ENCODE data around the gene ANKRD28. TPM values are rescaled to one million over a fixed set of nuclear protein-coding genes. Genes with fewer than 3 reads are reported as not detected.
A peak's percentile ranks its signal among the peaks of the same experiment; 100 is the strongest.
"Not testable (repeated sequence)": the region's sequence is repeated elsewhere in the genome, so short reads cannot be mapped to it uniquely, and the experiment has no call there.

Gene ANKRD28
- total RNA-seq = 10 to 100 TPM; 56.3 to 73.6 TPM

DNA sequence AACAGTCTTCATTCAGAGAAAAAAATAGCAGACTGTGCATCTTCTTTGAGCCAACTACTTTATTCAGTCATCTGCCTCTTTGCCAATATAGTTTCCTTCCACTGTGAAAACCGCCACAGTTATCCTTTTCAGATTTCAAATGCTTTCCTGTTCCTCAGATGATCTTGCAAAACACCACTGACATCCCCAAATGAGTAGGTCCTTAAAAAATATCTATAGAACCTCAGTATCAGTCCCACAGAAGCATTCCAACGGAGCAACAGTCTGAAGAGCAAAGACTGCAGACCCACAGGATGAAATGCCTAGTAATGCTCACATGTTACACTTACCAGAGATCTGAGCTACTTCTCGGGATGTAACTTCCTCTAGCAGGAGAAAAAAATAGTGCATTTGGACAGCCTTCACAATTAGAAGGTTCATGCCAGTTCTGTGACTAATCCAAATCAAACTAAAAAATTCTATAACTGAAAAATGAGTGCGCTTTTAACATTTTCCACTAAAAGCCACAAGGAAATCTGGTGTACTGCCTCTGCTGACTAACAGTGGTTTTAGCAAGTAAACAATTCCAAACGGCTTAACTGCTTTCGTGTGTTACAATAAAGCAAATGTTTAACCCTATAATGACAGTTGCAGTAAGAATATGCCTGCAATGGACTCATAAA lies at the start of gene ANKRD28:
ANKRD28 (minus strand) TSS at position 338 of the 662 bp plus-strand sequence. CDS start 1,458 bp downstream, outside the sequence.
- H3K27me3 Mint-ChIP-seq = no peaks in the 10 kb centered on the region
- ATAC-seq = peak; percentile 49
- peaks cover 2% of the 10 kb centered on the region for H3K9me3 Mint-ChIP-seq (ENCODE audit: low read depth)
- DNase-seq = peak; percentile 51
- H3K4me3 Mint-ChIP-seq = peak within 1 kb of the TSS; percentile 88
- CTCF ChIA-PET = interaction anchor here (0.8 to 3.5 kb wide), 7 partner anchors 11 to 196 kb away, joined by 3 to 19 read pairs (median 6); partner anchors contain the start of genes BTD and HACL1
- H3K4me1 Mint-ChIP-seq = peaks cover 70% of the 10 kb centered on the region
- H3K36me3 Mint-ChIP-seq = peaks cover 39% of the 10 kb centered on the region
- peak within 1 kb of the TSS; percentile 98 for H3K27ac Mint-ChIP-seq

GRCh38 chr3:15847239-15847638 lies 49.5 kb upstream of the ANKRD28 start:
- ATAC-seq (no peak), DNase-seq (no peak)
- H3K4me1 Mint-ChIP-seq = peaks cover 1% of the 10 kb centered on the region
- H3K9me3 Mint-ChIP-seq (ENCODE audit: low read depth) = peaks cover 2% of the 10 kb centered on the region
- CTCF ChIA-PET = interaction anchor here (1.7 kb wide), 1 partner anchor 13 kb away, joined by 5 read pairs; no protein-coding TSS in a partner anchor
- no peak overlapping the region for H3K4me3 Mint-ChIP-seq
- H3K36me3 Mint-ChIP-seq = peaks cover 30% of the 10 kb centered on the region
- H3K27ac Mint-ChIP-seq = no peak overlapping the region
- no peaks in the 10 kb centered on the region for H3K27me3 Mint-ChIP-seq

DNA sequence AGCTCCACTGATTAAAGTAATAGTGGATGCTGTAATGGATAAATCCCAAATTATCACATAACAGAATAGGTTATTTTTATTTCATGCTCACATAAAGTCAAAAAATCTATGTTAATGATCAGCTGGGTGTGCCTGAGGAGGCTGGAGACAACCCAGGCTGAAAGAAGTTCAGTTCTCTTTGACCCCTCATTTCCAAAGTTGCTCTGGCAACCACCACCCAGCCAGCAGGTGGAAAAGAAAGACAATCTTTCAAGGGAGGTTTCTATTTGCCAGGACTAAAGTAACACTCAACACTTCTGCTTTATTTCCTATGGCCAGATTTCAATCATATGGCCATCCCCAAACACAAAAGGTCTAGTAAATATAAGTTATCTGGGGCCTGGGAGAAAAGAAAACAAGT lies 48.8 kb upstream of the ANKRD28 start:
- Mint-ChIP-seq H3K27me3 (no peaks in the 10 kb centered on the region), H3K36me3 (peaks cover 27% of the 10 kb centered on the region), H3K27ac (no peak overlapping the region), H3K9me3 (ENCODE audit: low read depth) (peaks cover 4% of the 10 kb centered on the region), H3K4me1 (peaks cover 1% of the 10 kb centered on the region), H3K4me3 (no peak overlapping the region)
- DNase-seq (no peak), ATAC-seq (no peak)
- CTCF ChIA-PET = interaction anchor here (1.3 to 1.7 kb wide), 2 partner anchors 12 to 34 kb away, joined by 3 to 5 read pairs; no protein-coding TSS in a partner anchor

DNA sequence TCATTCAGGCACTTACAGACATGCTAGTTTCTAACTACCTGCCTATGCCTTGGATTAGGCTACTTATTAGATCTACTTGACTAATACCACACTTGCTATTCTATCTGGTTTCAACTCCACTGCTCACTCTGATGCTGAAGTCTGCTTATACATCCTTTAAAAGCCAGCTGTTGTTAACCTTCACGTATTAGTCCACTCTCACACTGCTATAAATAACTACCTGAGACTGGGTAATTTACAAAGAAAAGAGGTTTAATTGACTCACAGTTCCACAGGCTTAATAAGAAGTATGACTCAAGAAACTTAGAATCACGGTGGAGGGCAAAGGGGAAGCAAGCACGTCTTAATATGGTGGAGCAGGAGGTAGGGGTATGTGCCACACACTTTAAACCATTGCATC lies 47.7 kb upstream of the ANKRD28 start:
- CTCF ChIA-PET = interaction anchor here (1.3 kb wide), 1 partner anchor 33 kb away, joined by 3 read pairs; no protein-coding TSS in a partner anchor
- H3K4me1 Mint-ChIP-seq = peaks cover 1% of the 10 kb centered on the region
- no peak overlapping the region for H3K27ac Mint-ChIP-seq
- H3K27me3 Mint-ChIP-seq = no peaks in the 10 kb centered on the region
- H3K4me3 Mint-ChIP-seq = no peak overlapping the region
- DNase-seq = no peak
- no peak for ATAC-seq
- peaks cover 9% of the 10 kb centered on the region for H3K9me3 Mint-ChIP-seq (ENCODE audit: low read depth)
- H3K36me3 Mint-ChIP-seq = peaks cover 28% of the 10 kb centered on the region

DNA sequence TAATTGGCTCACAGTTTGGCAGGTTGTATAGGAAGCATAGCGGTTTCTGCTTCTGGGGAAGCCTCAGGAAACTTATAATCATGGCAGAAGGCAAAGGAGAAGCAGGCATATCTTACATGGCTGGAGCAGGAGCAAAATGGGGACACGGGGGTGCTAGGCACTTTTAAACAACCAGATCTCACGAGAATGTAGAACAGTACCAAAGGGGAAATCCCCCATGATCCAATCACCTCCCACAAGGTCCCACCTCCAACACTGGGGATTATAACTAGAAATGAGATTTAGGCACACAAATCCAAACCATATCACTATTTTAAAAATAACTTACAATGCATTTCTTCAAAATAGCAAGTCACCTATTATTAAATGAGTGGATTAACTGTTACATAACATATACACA lies 47.1 kb upstream of the ANKRD28 start:
- Mint-ChIP-seq H3K27me3 (no peaks in the 10 kb centered on the region), H3K27ac (no peak overlapping the region), H3K4me1 (peaks cover 1% of the 10 kb centered on the region), H3K36me3 (peaks cover 32% of the 10 kb centered on the region), H3K4me3 (no peak overlapping the region), H3K9me3 (ENCODE audit: low read depth) (peaks cover 13% of the 10 kb centered on the region)
- ATAC-seq = no peak
- CTCF ChIA-PET = no interaction called here
- no peak for DNase-seq

DNA sequence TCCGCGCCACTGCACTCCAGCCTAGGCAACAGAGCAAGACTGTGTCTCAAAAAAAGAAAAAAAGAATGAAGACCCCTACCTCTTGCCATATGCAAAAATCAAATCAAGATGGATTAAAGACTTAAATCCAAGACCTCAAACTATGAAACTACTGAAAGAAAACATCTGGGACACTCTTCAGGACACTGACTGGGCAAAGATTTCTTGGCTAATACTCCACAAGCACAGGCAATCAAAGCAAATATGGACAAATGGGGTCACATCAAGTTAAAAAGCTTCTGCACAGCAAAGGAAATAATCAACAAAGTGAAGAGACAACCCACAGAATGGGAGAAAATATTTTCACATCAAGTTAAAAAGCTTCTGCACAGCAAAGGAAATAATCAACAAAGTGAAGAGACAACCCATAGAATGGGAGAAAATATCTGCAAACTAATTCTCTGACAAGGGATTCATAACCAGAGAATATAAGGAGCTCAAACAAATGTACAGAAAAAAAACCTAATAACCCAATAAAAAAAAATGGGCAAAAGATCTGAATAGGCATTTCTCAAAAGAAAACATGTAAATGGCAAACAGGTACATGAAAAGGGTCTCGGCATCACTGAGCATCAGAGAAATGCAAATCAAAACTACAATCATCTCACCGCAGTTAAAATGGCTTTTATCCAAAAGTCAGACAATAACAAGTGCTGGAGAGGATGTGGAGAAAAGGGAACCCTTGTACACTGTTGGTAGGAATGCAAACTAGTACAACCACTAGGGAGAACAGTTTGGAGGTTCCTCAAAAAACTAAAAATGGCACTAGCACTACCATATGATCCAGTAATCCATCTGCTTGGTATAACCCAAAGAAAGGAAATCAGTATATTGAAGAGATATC lies 43.6 kb upstream of the ANKRD28 start:
- Mint-ChIP-seq H3K36me3 (peaks cover 44% of the 10 kb centered on the region), H3K9me3 (ENCODE audit: low read depth) (peaks cover 20% of the 10 kb centered on the region)
- H3K27ac Mint-ChIP-seq, DNase-seq, ATAC-seq, CTCF ChIA-PET, H3K27me3 Mint-ChIP-seq, H3K4me1 Mint-ChIP-seq, H3K4me3 Mint-ChIP-seq: not testable (repeated sequence)

GRCh38 chr3:15839568-15839967 lies 41.8 kb upstream of the ANKRD28 start:
- ATAC-seq (no peak), DNase-seq (no peak)
- Mint-ChIP-seq H3K27me3 (no peaks in the 10 kb centered on the region), H3K27ac (no peak overlapping the region), H3K9me3 (ENCODE audit: low read depth) (peaks cover 22% of the 10 kb centered on the region), H3K36me3 (peaks cover 35% of the 10 kb centered on the region), H3K4me1 (peaks cover 1% of the 10 kb centered on the region), H3K4me3 (no peak overlapping the region)
- CTCF ChIA-PET = no interaction called here

- no peaks in the 10 kb centered on the region for H3K4me1 Mint-ChIP-seq
- H3K27me3 Mint-ChIP-seq = no peaks in the 10 kb centered on the region
- H3K36me3 Mint-ChIP-seq = peaks cover 3% of the 10 kb centered on the region
- ATAC-seq = no peak
- no peak overlapping the region for H3K4me3 Mint-ChIP-seq
- peaks cover 2% of the 10 kb centered on the region for H3K9me3 Mint-ChIP-seq (ENCODE audit: low read depth)
- CTCF ChIA-PET = no interaction called here
- no peak overlapping the region for H3K27ac Mint-ChIP-seq
- DNase-seq = no peak
Measured at GRCh38 chr3:15831927-15832326, 34.1 kb upstream of the ANKRD28 start.

- Mint-ChIP-seq H3K27me3 (no peaks in the 10 kb centered on the region), H3K4me3 (no peak overlapping the region), H3K4me1 (peaks cover 2% of the 10 kb centered on the region), H3K36me3 (peaks cover 2% of the 10 kb centered on the region), H3K27ac (no peak overlapping the region), H3K9me3 (ENCODE audit: low read depth) (no peaks in the 10 kb centered on the region)
- ATAC-seq (no peak), DNase-seq (no peak)
- CTCF ChIA-PET = no interaction called here
Measured at GRCh38 chr3:15825016-15825415, 27.2 kb upstream of the ANKRD28 start.

DNA sequence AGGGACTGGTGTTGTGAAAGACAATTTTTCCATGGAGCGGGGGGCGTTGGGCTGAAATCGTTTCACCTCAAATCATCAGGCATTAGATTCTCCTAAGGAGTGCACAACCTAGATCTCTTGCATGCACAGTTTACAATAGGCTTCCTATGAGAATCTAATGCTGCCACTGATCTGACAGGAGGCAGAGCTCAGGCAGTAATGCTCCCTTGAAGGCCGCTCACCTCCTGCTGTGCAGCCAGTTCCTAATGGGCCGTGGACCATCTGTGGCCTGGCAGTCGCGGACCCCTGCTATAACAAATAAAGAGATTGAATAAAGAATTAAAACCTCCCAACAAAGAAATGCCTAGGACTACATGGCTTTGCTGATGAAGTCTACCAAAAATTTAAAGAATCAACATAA lies 25.3 kb upstream of the ANKRD28 start:
- peaks cover 7% of the 10 kb centered on the region for H3K4me1 Mint-ChIP-seq
- CTCF ChIA-PET = interaction anchor here (1.1 to 1.8 kb wide), 2 partner anchors 11 kb away, joined by 3 to 4 read pairs; no protein-coding TSS in a partner anchor
- H3K27ac Mint-ChIP-seq = no peak overlapping the region
- H3K27me3 Mint-ChIP-seq = no peaks in the 10 kb centered on the region
- no peaks in the 10 kb centered on the region for H3K9me3 Mint-ChIP-seq (ENCODE audit: low read depth)
- peaks cover 4% of the 10 kb centered on the region for H3K36me3 Mint-ChIP-seq
- DNase-seq (no peak), ATAC-seq (no peak)
- H3K4me3 Mint-ChIP-seq = no peak overlapping the region

- H3K9me3 Mint-ChIP-seq (ENCODE audit: low read depth) = no peaks in the 10 kb centered on the region
- peaks cover 14% of the 10 kb centered on the region for H3K4me1 Mint-ChIP-seq
- ATAC-seq = no peak
- no peak overlapping the region for H3K4me3 Mint-ChIP-seq
- H3K27ac Mint-ChIP-seq = no peak overlapping the region
- CTCF ChIA-PET = interaction anchor here (1.1 to 1.8 kb wide), 2 partner anchors 10 to 12 kb away, joined by 3 to 4 read pairs; no protein-coding TSS in a partner anchor
- no peak for DNase-seq
- H3K36me3 Mint-ChIP-seq = peaks cover 4% of the 10 kb centered on the region
- H3K27me3 Mint-ChIP-seq = no peaks in the 10 kb centered on the region
Measured at GRCh38 chr3:15822281-15822680, 24.5 kb upstream of the ANKRD28 start.

DNA sequence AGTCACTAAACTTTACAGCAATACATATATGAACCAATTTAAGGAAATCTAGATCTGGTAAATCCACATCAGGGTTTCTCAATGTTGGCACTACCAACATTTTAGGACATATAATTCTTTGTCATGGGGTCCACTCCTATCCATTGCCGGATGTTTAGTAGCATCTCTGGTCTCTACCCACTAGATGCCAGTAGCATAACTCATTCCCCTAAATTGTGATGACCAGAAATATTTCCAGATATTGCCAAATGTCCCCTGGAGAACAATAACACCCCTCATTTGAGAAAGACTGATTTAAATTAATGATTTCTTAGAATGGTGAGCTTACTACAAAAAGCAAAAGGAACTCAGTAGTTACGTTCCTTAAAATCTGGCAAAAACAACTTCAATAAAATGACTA lies 23.1 kb upstream of the ANKRD28 start:
- no peak for DNase-seq
- Mint-ChIP-seq H3K4me1 (peaks cover 25% of the 10 kb centered on the region), H3K9me3 (ENCODE audit: low read depth) (no peaks in the 10 kb centered on the region), H3K27ac (no peak overlapping the region), H3K27me3 (no peaks in the 10 kb centered on the region), H3K4me3 (no peak overlapping the region), H3K36me3 (peaks cover 4% of the 10 kb centered on the region)
- CTCF ChIA-PET = no interaction called here
- ATAC-seq = no peak

DNA sequence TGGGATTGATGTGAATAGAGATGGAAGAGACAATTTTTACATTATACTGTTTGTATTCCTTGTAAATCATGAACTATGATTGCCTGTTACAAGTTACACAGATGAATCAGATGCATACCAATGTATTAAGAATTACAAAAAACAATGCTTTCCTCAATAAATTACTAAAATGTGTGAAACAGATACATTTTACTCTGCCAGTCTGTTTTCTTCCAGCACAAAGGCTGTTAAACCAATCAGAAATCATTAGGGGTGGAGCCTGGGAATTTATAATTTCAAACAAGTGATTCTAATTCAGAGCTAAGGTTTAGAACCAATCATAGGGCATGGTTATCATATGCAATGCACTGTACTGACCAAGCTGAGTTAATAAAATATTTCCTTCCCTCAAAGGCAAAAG lies 21.8 kb upstream of the ANKRD28 start:
- CTCF ChIA-PET = interaction anchor here (1.7 kb wide), 1 partner anchor 201 kb away, joined by 3 read pairs; no protein-coding TSS in a partner anchor
- ATAC-seq (no peak), DNase-seq (no peak)
- no peak overlapping the region for H3K27ac Mint-ChIP-seq
- H3K36me3 Mint-ChIP-seq = peaks cover 4% of the 10 kb centered on the region
- H3K4me3 Mint-ChIP-seq = no peak overlapping the region
- no peaks in the 10 kb centered on the region for H3K27me3 Mint-ChIP-seq
- no peaks in the 10 kb centered on the region for H3K9me3 Mint-ChIP-seq (ENCODE audit: low read depth)
- peaks cover 32% of the 10 kb centered on the region for H3K4me1 Mint-ChIP-seq

All from activated CD8-positive, alpha-beta memory T cell treated with anti-CD3 and anti-CD28 coated beads, Interleukin-2, amount 10 ng/mL, durations not matched to agents 7 days and 5 days (primary cell).